Left forelimb (tissue), 1 donor: Measurements from ENCODE around the gene STAT5A.
"Not testable (repeated sequence)": the region's sequence is repeated elsewhere in the genome, so short reads cannot be mapped to it uniquely, and the experiment has no call there.

Experiments used
- DNase-seq: peaks from one replicate; pipeline ENCODE4 v3.0.0-alpha.2; 2018; ENCODE audit warnings: low spot score

Gene STAT5A

DNA sequence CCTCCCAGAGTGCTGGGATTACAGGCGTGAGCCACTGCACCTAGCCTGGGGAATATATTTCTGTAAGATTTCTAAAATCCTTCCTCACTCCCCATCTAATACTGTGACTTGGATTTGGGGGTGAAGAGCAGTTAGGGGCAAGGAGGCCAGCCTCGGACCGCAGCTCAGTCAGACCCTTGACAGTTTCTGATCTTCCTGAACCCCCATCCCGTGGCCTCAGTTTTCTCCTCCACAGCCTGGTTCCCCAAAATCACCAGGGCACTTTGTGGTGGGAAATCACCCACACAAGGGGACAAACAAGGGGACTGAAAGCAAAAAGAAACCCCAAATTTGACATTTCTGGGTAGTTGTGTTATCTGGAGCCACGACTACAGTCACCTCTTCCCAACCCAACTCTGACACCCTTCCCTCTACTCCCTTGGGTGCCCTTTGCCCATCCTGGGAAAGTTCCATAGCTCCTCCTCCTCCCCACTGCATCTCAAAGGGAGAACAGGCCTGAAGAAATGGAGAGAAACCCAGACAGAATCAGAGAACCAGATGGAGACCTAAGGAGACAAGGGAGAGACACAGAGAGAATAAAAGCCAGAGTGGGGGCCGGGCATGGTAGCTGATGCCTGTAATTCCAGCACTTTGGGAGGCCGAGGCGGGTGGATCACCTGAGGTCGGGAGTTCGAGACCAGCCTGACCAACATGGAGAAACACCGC, 2.8 kb upstream of the STAT5A start:
- peak; percentile 49 for DNase-seq

GRCh38 chr17:42286411-42287221, 1.7 kb upstream of the STAT5A start:
- peak; percentile 63 for DNase-seq

GRCh38 chr17:42287305-42287976, 857 bp upstream of the STAT5A start:
- DNase-seq: peak; percentile 80

DNA sequence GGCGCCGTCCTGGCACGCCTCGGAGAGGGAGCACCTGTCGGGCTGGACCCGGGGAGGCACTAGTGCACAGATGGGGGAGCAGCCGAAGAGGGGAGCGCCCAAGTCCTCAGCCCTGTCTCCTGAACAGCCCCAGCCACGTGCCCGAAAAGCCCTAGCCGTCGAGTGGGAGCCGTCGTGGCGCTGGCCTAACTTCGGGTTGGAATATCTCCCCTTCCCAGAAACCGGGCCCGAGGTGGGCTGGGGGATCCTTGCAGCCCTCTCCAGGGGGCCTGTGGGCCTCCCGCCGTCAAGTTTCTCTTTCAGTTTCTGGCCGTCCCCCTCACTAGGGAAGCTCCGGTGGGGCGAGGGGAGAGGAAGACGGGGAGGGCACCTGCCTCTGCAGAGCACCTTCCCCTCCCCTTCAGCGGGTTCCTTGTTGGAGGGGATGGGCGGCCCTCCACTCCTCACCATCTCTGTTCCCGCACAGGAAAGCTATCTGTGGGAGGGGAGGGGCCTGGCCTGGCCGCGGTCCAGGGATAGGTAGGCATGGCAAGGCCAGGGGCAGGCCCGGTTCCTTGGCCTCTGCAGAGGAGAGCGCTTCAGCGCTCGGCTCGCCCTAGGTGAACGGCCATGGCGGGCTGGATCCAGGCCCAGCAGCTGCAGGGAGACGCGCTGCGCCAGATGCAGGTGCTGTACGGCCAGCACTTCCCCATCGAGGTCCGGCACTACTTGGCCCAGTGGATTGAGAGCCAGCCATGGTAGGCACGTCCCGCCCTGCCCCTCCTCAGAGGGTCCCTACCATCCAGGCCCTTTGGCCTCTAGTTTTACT, 709 bp downstream of the STAT5A start:
- peak; percentile 65 for DNase-seq

GRCh38 chr17:42289611-42290181, 1.4 kb downstream of the STAT5A start:
- peak; percentile 46 for DNase-seq

GRCh38 chr17:42290577-42290976, 2.3 kb downstream of the STAT5A start:
- DNase-seq: peak; percentile 14

DNA sequence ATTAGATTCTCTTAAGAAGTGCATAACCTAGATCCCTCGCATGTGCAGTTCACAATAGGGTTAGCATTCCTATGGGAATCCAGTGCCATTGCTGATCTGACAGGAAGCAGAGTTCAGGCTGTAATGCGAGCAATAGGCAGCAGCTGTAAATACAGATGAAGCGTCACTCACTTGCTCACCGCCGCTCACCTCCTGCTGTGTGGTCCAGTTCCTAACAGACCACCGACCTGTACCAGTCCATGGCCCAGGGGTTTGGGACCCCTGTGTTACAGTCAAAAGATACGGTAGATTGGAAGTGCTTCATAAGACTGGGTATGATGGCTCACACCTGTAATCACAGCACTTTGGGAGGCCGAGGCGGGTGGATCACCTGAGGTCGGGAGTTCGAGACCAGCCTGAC, 2.8 kb downstream of the STAT5A start:
- peak; percentile 42 for DNase-seq

DNA sequence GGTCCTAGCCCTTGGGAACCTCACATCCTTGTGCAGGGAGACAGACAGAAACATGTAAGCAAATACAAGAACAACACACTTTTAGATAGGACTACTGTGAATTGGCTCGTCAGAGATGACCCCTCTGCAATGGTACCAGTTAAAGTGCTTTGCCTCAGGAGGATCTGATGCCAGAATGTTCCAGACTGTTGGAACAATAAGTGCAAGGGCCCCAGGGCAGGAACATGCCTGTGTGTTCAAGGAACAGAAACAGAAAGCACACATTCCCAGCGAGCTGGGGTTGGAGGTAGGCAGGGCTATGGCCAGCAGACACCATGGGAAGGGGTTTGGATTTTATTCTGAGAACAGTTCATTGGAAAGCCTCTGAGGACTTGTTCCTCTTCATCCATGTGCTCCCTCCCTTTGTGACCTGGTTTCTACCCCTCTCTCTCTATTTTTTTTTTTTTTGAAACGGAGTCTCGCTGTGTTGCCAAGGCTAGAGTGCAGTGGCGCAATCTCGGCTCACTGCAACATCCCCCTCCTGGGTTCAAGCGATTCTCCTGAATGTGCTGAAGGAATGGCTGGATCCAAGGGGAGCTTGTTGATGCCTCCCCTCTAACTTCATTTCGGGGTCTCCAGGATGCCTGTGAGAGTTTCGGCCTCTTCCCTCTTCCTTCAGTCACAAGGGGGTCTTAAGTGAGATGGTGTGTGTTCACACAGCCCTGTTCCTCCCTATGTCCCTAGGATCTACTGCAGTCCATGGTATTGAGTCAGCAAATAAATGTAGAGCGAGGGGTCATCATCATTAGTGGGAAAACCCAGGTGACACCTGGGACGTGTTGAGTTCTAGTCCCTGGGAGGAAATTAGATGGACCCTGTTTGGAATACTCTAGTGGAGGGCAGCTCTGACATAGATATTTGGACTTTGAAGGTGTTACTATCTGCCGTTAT, 6.4 kb downstream of the STAT5A start:
- no peak for DNase-seq

DNA sequence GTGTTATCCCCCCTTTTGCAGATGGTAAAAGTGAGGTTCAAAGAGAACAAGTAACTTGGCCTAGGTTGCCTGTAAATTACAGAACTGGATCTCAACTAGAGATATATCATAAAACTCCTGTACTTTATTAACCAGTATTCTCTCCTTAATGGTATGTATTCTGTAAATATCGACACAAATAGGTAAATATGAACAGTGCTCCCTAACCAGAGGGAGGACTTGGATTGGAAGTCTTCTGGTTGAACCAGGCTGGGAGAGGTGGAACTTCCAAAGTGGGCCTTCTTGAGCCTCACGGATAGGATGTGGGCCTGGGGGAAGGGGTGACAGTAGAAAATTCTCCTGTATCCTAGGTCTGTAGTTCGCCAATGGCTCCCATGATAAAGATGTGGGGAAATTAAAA, 7.7 kb downstream of the STAT5A start:
- DNase-seq: no peak

DNA sequence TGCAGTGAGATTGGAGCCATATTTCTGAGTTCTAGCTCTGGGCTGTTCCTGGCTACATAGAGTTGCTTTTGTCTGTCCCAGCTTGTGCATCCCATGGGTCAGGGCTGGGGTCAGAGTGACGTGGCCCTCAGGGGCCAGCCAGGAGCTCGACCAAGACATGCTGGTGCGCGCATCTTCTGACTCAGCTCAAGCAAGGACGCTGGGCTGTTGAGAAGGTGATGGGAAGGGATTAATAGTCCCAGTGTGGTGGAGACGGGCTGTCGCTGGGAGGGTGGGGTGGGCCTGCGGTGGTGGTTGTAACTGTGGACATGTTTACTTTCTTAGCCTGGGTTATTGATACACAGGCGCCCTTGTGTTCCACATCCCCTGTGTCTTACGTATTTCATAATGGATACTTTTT, 9.5 kb downstream of the STAT5A start:
- DNase-seq: not testable (repeated sequence)

GRCh38 chr17:42299361-42299760, 11.1 kb downstream of the STAT5A start:
- not testable (repeated sequence) for DNase-seq

DNA sequence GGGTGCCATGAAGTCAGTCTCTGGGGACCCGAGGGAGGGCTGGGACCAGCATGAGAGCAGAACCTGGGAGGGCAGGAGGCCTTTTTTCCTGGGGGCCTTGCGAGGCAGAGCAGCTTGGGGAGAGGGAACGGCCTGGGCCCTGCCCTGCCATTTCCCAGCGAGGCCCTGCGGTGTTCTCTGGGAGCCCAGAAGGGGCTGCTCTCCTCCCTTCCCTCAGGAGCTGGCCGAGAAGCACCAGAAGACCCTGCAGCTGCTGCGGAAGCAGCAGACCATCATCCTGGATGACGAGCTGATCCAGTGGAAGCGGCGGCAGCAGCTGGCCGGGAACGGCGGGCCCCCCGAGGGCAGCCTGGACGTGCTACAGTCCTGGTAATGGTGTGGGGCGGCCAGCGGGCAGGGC, 11.6 kb downstream of the STAT5A start:
- not testable (repeated sequence) for DNase-seq

- no peak for DNase-seq
Observed at GRCh38 chr17:42301022-42301421, 12.7 kb downstream of the STAT5A start.

- no peak for DNase-seq
Observed at GRCh38 chr17:42303694-42304093, 15.4 kb downstream of the STAT5A start.

GRCh38 chr17:42304187-42305030, 16.1 kb downstream of the STAT5A start:
- no peak for DNase-seq

GRCh38 chr17:42305031-42305330, 16.7 kb downstream of the STAT5A start:
- not testable (repeated sequence) for DNase-seq

DNA sequence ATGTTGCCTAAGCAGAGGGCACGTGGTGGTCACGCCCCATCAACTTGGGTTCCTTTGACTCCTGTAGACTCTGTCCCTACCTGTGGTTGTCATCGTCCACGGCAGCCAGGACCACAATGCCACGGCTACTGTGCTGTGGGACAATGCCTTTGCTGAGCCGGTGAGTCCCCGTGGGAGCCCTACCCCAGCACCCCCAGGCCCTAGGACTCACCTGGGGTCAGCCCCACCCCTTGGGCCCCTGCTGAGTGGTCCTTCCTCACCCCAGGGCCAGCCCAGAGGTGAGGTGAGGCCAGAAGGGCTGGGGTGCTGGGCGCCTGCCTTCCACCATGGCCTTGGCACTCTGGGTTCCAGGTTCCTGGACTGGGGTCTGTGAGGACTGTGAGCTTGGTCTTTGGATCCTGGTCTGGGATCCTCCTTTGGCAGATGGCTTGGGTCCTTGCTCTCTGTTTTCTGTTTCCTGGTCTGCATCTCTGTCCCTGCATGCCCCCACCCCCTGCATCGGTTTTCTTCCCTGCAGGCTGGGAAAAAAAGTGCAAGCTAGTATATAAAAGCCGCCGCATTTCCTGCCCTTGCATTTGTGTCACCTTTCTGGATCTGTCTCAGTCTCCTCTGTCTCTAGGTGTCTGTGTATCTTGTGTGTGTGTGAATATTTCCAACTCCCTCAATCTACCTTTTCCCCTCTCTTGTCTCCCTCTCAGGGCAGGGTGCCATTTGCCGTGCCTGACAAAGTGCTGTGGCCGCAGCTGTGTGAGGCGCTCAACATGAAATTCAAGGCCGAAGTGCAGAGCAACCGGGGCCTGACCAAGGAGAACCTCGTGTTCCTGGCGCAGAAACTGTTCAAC, 17.5 kb downstream of the STAT5A start:
- DNase-seq: no peak

GRCh38 chr17:42306385-42306667, 18.0 kb downstream of the STAT5A start:
- no peak for DNase-seq

GRCh38 chr17:42307362-42307927, 19.1 kb downstream of the STAT5A start:
- no peak for DNase-seq
